ENCODE results near the gene STAT5B.

DNA sequence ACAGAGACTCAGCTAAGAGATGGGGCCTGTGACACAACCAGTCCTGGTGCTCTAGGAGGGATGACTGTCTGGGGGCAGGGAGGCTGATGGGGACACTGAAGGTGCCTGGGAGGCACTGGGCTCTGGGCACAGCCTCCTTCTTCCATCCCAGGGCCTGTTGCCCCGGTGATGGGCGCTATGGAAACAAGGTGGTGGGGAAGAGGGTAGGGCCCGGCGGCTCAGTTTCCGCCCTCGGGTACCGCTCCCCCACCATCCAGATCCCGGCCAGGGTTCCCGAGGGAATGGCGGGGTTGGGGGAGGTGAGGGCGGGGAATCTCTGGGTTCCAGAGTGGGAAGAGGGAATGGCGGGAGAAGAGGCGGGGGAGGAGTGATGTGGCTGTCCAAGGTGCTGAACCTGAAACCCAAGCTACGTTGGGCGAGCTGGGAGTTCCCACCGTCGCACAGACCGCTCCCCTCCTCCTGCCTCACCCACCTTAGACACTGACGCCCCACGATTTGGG, 96.2 kb downstream of the STAT5B start:
- TF ChIP-seq POLR2A (IDR thresholded peaks at IDR 0.05), result no peak
- TF ChIP-seq, protein P1, sequence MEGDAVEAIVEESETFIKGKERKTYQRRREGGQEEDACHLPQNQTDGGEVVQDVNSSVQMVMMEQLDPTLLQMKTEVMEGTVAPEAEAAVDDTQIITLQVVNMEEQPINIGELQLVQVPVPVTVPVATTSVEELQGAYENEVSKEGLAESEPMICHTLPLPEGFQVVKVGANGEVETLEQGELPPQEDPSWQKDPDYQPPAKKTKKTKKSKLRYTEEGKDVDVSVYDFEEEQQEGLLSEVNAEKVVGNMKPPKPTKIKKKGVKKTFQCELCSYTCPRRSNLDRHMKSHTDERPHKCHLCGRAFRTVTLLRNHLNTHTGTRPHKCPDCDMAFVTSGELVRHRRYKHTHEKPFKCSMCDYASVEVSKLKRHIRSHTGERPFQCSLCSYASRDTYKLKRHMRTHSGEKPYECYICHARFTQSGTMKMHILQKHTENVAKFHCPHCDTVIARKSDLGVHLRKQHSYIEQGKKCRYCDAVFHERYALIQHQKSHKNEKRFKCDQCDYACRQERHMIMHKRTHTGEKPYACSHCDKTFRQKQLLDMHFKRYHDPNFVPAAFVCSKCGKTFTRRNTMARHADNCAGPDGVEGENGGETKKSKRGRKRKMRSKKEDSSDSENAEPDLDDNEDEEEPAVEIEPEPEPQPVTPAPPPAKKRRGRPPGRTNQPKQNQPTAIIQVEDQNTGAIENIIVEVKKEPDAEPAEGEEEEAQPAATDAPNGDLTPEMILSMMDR (IDR thresholded peaks at IDR 0.05), result no peak
